Stimulated activated CD4-positive, alpha-beta T cell treated with anti-CD3 and anti-CD28 coated beads, Interleukin-2, amount 100 ng/mL, for 4 hours (primary cell): ENCODE data around the gene CLN6.
"Not testable (repeated sequence)": the region's sequence is repeated elsewhere in the genome, so short reads cannot be mapped to it uniquely, and the experiment has no call there.

Experiments
- DNase-seq: peaks from one replicate; pipeline ENCODE4 v3.0.0-alpha.2; 2020; ENCODE audit warnings: low read depth

Gene CLN6

DNA sequence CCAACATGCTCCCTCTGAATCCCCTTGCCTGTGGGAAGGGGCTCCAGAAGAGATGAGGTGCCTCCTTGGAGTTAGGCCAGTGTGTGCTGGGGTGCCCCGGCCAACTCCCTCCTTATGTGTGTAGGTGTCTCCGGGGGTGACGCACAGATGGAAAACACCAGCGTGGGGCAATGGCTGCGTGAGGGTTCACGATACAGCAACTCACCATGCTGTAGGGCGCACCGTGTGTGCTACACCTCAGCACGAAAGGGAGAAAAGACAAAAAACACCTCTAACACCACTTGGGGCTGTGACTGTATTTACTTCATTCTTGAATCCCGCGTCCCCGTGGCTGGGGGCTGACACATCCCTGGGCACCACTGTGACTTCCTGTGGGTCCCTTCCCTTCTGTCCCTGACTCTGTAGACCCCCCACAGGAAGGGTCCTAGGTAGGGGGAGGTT, 22.8 kb downstream of the CLN6 start:
- no peak for DNase-seq

DNA sequence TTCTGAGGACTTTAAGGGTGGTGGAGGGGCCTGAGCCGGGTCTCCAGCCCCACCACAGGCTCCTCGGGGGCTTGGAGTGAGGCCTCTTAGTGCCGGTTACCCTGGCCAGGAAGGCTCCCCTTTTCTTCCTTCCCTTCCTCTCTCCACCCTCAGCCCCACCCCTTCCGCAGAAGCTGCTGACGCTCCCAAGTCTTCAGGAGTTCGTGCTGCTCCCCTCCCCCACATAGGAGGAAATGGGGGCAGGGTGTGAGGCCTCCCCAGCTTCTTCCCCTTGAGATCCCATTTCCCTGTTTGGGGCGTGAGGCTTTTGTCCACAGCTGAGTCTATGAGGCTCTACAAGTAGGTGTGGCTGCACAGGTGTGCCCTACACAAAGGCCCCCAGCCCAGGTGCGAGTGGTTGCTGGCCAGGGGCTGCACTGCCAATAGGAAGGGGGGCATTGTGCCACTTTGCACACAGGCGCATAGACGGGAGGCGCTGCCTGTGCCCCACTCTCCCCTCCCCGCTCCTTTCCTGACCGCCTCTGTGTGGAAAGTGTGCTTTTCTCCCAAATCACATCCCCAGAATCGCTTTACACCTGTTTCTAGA, 23.5 kb downstream of the CLN6 start:
- DNase-seq: no peak

DNA sequence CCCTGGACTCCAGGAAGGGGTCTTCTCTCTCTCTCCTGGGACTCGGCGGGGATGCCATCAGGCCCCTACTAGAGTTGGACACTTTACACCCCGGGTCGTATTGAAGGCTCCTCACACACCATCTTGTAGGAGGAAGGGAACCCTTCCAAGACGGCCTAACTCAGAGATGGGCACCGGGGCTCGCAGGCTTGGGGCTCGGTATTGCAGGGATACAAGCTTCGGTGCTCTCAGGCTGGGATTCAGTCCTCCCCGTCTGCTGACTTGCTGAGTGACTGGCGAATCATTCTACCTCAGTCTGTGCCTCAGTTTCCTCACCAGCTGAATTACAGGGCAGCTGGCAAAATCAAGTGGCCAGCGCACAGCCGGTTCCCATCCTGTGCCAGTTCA, 24.0 kb downstream of the CLN6 start:
- DNase-seq: no peak

DNA sequence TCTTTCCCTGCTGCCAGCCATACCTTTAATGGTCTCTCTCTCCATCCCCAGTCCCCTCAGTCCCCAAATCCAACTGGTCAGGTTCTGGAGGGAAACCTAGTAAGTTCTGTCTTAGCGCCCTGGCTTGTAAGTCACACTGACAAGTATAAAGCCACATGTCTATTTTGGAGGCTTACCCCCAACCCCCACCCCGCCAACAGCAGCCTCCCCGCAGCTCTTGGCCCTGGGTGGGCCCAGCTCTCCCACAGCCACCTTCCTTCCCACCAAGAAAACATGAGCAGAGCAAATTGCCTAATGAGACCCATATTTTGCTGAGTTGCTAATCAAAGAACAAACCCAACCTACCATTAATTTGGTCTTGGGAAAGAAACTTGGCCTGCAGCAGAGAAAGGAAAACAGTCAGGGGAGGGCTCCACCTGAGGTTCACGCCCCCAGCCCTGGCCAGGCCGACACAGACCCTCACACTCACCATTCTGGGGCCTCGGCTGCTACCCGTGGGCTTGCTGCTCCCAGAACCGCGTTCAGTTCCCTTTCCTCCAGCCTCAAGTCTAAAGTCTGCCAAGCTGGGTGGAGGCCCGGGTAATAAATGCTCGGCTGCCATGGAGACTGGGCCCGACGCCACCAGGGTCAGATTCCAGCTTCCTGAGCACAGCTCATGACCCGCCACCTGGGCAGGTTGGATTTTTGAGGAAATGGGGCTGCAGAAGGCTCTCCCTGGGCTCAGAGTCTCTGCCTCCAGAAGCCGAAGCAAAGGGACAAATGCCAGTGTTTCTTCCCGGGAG, 24.6 kb downstream of the CLN6 start, which contains the start of gene CALML4:
Gene CALML4 (minus strand): TSS at position 557 of the 782 bp plus-strand sequence. CDS start 85 bp downstream, at position 472.
- no peak for DNase-seq

DNA sequence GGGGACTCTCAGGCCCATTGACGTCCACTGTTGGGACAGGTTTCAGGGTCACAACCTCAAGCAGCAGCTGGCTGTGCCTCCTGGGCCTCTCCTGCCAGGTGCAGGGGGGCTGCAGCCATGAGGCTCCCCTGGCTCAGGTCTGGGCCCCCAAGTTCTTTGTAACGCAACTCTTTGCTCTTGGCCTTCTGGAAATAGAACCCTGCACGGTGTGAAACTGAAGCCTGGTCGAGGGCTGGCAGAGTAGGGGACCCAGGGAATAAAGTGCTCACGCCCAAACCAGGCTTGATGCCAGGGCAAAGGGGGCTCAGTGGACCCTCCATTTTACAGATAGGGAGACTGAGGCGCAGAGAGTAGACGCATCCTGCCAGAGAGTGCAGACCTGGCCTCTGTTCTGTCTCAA, 25.2 kb downstream of the CLN6 start:
- no peak for DNase-seq

DNA sequence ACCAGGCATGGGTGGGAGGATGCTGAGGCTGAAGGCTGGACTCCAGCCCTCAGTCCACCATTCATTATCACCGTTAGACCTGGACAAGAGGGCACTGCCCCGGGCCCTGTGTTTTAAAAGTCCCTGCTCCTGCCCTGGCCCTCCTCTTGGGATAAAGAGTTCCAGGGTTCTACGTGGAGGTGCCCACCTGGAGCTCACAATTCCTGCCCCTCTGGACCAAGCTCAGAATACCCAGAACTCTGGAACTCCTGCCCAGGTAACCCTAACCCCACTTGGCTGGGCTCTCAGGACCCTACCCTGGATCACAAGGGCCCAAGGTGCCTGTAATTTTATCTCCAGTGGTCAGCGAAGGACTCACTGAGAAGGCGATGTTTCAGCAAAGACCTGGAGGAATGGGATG, 25.6 kb downstream of the CLN6 start:
- DNase-seq: no peak

DNA sequence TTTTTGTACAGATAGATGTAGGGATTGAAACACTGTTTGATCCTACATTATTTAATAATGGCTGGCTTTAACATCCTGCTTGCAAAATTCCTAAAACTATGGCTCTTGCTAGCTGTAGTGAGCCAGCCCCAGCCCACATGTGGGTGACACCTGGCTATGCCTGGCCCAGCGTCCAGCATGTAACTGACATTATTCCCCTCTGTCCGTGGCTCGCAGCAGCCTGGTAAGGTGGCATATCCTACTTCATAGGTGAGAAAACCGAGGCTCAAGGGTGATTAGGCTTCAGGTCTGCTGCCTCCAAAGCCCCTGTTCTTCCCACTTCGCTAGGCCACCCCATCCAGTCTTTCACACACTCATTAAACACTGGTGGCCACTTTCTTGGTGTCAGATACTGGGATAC, 26.0 kb downstream of the CLN6 start:
- no peak for DNase-seq

DNA sequence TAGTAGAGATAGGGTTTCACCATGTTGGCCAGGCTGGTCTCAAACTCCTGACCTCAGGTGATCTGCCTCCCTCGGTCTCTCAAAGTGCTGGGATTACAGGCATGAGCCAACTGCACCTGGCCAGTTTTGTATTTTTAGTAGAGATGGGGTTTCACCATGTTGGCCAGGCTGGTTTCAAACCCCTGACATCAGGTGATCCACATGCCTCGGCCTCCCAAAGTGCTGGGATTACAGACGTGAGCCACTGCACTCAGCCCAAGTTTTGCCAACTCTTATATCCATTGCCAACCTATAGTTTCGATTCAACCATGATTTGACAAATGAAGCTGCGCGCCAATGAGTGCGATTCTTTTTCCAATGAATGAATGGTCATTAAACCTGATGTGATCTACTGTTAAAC, 26.5 kb downstream of the CLN6 start:
- not testable (repeated sequence) for DNase-seq

DNA sequence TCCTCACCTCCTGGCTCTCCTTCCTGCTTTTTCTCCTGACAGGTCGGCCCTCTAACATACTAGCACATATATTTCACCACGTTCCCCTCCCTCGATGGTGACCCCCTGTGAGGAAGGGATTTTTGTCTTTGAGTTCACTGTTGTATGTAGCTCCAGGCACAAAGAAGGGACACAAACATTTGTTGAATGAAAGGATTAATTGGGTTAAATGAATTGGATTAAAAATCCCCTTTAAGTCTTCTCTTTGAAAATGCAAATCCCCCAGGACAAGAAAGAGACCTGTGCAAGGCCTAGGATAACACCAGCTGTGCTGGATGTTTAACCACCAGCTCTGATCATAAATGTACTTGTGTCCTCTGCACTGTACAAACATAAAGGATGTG, 27.7 kb downstream of the CLN6 start:
- DNase-seq: no peak

DNA sequence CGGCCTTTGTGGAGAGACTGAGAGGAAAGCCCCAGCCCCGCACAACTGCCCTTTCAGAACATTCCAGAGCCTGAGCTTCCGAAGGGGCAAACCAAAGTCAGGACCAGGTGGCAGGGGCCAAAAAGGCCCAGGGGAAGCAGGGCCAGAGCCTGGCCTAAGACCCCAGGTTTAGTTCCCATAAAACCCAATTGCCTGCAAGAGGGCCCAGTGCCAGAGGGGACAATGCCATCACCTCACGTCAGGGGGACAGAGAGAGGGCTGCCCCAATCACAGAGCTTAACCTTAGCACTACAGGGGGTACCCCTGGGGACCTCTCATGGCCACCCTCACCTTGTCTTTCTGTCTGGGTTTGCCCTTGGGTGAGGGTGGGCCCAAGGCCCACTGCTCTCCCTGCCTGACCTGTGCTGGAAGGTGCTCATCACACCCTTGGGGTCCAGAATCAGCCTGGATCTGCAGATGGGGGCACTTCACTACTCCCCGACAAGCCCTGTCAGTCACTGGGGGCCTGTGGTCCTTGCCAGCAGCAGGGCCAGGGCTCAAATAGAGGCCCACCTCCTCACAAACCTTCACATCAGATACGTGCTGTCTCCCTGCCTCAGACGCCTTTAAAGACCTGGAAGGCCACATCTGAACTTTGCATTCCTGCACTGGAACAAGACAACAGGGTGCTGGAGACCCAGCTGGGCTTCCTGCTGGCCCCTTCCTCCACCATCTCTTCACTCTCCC, 28.2 kb downstream of the CLN6 start:
- no peak for DNase-seq

DNA sequence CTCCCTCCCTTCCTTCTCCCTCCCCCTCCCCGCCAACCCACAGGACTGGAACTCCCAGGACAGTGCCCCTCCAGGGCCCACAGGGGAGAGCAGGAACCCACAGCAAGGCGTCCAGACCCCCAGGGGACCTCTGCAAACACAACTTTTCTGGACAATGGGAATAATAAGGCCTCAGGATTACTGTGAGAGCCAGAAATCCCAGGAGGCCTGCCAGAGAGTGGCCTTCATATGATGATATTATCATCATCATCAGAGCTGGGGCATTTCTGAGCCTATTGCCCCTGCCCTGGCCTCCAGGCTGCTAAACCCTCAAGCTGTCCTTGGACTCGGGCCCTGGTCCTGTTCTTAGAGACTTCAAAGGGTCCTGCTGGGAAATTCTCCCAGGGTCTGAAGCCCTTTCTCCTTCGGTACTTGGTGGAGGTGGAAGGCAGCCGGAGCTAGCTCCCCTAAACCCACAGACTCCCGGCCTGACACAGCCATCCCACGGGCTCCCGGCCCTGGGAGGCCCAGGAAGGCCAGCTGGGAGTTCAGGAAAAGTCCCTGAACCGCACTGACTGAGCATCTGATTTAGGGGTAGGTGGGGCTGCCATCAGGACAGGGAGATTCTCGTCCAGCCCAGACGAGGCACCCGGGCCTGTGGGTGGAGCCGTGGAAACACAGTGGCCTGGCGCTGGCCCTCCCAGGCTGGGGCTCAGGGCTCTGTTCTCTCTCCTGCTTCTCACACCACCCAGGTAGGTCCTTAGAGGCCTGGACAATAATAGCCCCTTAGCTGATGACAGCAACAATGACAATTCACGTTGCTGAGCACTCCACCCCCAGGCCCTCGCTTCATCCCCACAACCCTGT, 29.3 kb downstream of the CLN6 start:
- DNase-seq: no peak

DNA sequence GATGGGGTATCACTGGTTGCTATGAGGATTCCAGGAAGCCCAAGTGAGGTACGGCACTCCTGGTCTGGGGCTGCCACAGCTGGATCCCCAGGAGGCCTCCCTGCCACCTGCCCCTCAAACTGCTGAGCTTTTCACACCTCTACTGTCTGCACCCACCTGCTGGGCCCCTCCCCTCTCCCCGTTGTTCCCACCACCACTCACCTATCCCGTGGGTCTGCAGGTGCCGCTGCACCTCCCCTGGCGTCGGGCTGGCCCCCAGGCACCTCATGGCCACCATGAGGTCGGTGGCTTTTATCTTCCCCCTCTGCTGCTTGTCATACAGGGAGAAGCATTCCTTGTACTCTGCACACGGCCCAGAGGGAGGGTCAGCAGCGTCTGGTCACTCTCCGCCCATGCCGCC, 30.2 kb downstream of the CLN6 start:
- DNase-seq: no peak

DNA sequence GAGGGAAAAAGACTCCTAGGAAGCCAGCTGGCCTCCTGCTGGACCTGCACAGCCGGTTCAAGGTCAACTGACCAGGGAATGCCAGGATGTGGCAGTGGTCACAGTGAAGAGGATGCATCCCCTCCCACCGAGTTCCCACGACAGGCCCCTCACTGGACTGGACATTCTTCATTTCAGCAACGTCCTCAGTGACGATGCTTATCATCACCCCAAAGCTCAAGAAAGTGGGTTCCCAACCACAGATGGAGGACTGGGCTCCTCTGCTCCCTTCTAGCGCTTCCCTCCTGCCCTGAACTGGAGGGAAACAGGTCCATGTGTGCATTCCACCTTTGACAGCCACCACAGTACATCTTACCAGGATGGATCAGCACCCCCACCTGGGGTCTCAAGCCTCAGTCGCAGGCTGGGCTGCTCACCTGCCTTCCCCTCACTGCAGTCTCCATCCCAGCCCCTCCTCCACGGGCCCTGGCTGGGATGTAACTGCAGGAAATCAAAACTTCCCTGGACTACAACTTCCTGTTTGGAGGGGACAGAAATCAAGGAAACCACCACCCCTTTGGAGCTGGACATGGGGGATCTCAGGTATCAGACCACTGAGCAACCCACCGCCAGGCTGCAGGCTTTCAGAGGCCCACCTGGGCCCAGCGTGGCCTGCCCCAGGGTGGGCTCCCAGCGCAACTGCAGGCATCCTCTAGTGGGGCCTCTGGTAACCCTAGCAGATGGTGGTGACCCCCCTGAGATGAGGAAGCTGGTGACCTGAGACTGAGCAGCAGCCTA, 31.7 kb downstream of the CLN6 start:
- DNase-seq: no peak

DNA sequence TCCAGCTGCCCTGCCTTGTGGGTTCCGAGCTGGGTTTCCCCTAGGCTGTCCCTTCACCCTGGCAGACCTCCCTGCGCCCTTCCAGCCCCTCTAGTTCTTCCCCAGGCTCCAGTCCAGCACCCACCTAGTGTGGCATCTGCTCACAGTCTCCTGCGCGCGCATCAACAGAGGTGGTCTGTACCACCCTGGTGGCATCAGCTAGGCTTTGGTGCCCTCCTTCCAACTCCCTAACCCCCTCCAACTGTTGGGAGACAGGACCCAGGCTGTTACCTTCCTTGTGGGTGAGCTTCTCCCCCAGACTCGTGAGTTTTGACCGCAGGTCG, 32.4 kb downstream of the CLN6 start:
- DNase-seq: no peak

DNA sequence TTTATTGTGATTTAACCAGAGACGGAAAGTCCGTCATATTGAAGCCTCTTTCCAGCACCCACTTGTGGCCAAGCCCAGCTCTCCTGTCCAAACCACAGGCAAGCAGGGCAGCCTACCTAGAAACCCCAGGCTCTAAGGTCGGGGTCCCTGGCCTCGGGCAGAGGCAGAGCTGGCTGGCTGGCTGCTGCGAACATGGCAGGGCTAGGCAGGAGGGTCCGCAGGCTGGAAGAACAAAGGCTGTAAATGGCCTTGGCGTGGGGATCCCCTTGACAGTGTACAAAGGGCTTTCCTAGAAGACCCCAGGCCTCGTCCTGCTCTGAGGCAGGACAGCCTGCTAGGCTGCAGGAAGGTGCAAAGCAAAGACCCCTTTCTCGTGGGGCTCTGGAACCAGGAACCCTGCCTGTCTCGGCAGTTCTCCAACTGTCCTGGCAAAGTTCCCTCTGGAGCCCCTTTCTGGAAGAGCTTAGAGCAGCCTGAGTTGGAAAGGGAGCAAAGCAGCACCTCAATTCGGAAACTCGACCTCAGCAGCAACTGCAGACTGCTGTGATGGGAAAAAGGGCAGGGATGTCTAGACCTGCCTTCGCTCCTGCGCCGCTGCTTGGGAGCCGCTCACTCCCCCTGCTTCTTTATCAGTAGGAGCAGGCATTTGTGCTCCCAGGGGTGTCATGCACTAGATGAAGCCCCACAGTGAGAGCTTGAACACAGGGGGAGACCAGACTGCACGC, 32.9 kb downstream of the CLN6 start:
- no peak for DNase-seq

DNA sequence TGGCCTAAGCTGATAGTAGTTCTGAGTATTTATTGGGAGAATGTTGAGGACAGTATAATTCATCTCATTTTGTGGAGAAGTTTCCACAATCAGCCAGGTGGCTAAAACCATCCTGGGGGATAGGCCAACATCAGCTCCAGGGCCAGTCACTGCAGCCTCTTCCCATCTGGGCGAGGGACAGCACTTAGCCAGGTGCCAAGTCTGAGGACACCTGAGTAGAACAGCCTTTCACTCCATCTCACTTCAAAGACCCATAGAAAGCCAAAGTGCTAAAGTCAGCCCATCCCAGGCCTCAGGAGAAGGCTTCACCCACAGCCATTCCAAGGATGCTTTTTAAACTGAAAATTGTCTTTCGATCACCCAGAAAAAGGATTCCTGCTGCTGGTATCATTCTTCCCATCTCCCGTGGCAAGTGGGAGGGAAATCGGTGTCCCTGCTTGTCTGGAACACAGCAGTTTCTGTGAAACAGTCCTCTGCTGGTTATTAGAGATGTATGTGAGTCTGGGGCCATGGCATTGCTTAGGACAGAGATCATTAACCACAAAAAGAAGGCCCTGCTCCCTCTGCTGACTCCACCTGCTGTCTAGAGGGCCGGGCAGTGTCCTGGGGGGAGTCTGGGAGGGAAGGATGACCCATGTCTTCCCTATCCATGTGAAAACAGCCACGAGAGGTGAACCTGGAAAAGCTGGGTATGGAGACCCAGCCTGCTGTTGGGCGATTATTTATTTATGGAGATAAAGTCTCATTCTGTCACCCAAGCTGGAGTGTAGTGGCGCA, 34.0 kb downstream of the CLN6 start:
- DNase-seq: no peak

DNA sequence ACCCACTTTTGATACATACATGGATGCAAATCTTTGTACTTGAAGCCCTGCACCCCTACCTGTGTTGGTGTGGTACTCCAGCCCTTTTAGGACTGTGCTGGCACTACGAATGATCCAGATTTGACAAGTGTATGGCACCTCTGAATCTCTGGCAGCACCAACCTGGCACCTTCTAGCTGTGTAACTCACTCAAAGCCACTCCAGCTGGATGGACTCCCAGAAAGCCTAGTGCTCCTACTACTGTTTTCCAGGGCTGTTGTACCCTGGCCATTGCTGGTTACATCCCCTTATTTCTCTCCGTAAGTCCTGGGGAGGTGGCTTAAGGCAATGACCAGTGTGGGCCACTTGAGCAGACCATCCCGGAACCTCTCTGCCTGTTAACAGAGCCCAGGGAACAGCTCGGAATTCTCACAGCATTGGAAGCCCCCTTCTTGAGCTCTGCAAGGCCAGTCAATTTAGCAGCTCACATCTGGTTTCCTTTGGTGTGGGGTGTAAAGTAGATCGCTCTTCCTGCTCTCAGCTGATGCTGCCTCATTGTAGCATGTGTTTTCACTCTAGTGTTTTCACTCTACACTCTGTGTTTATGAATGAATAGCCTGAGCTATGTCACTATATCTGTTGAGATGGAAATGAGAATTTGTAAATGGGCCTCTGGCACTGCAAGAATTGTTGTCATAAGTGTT, 36.6 kb downstream of the CLN6 start:
- no peak for DNase-seq

DNA sequence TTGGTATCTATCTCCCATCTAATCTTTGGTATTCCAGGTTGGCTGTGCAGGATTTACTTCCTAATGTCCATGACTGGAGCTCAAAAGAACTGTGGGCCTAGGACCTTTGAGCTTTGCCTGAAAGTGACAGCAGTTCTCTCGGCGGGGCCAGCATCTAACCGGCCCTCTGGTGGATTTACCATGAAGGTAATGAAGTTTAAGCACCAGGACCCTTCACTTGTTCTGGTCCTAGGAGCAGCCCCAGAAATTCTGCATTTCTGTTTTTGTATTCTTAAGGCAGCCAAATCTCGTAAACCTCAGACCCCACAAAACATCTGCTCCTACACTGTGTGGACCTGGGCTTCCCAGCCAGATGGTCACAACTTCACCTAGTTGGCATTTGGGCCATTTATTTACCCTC, 37.4 kb downstream of the CLN6 start:
- DNase-seq: no peak

DNA sequence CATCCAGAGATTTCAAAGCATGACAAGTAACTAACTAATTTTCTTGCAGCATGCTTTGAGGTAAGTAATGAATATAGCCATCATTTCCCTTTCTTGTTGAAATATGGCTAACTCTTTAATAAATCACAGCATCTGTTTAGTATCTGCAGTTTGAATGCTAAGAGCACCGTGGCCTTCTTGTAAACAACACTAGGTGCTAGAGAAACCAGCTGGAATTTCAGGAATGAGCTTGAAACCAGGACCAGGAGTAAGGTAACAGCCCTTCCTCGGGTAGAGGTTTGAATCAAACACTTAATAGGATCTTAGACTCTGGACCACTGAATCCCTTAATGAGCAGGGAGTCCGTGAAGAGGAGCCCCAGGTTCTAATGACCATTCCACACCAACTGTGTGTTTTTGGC, 38.0 kb downstream of the CLN6 start:
- DNase-seq: no peak

DNA sequence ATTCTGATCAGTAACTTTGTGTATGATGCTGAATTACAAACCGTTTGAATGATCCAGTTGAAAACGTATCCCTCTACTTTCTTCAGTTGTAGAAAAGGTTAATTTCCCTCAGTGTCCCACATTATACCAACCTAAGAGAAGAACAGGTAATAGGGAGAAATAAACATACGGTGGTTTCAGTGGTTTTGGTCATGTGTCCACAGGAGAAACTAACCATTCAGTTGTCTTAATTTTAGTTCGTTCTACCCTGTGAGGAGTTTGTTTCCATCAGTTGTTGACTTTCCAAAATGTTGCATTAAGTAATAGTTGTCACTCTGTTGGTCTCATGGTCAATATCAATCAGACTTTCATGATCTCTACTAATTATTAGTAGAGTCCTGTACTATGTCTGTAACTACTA, 39.5 kb downstream of the CLN6 start:
- no peak for DNase-seq
